K562 (cell line): ENCODE data around the gene NOSTRIN. TPM values are rescaled to one million over a fixed set of nuclear protein-coding genes. Genes with fewer than 3 reads are reported as not detected.

Source experiments
- ARHGAP35 ChIP-seq: fragments of 450-650 bp; IDR thresholded peaks from 2 replicates; pipeline ENCODE4 v1.6.1; 2018; ENCODE audit not compliant: partially characterized antibody
- GATA2 ChIP-seq: sonication (generic); formaldehyde crosslinking; IDR thresholded peaks from 2 replicates; pipeline ENCODE4 v1.4.0; 2020; ENCODE audit warnings: mild to moderate bottlenecking, missing genetic modification reagents
- HNRNPL ChIP-seq: fragments of 200-400 bp; formaldehyde crosslinking; IDR thresholded peaks from 2 replicates; pipeline ENCODE4 v1.6.1; 2017; ENCODE audit warnings: low read depth, mild to moderate bottlenecking, low read length
- MTA1 ChIP-seq: fragments of 450-650 bp; IDR thresholded peaks from 2 replicates; pipeline ENCODE4 v1.6.1; 2017; ENCODE audit warnings: borderline replicate concordance
- POLR2G ChIP-seq: fragments of 200-400 bp; formaldehyde crosslinking; IDR thresholded peaks from 2 replicates; pipeline ENCODE4 v1.6.1; 2017; ENCODE audit warnings: low read depth, mild to moderate bottlenecking, antibody characterized with exemption, low read length, moderate library complexity
- SMAD4 ChIP-seq: fragments of 250-450 bp; sonication (Bioruptor Pico); conservative IDR thresholded peaks from 2 replicates; pipeline ENCODE4 v1.8.0; 2021; ENCODE audit warnings: inconsistent platforms, mild to moderate bottlenecking, moderate library complexity
- TCFL5 ChIP-seq: fragments of 250-450 bp; sonication (Bioruptor Pico); conservative IDR thresholded peaks from 2 replicates; pipeline ENCODE4 v1.6.1; 2021; ENCODE audit warnings: mild to moderate bottlenecking, moderate library complexity, matching md5 sums
- ZNF175 ChIP-seq: fragments of 200-800 bp; sonication (Bioruptor generic); IDR thresholded peaks from 2 replicates; pipeline ENCODE4 v1.6.1; 2016; ENCODE audit warnings: low read depth, mild to moderate bottlenecking, missing genetic modification characterization, missing compliant biosample characterization
- ZNF41 ChIP-seq: fragments of 250-450 bp; sonication (Bioruptor Pico); conservative IDR thresholded peaks from 2 replicates; pipeline ENCODE4 v1.4.0; 2020; ENCODE audit warnings: mild to moderate bottlenecking
- polyA plus RNA-seq, 8 experiments: library from polyadenylated mRNA; depleted of rRNA in 4 of 8; stranded (reverse) in 5 of 8; unstranded in 3 of 8; fragments of >200 nt; fragmentation: Nextera tagmentation in 2 of 8; fragmentation: Illumina TruSeq in 1 of 8; extraction: Ambion mirVana in 2 of 8; extraction: Trizol in 1 of 8; gene quantifications; 2 replicates each; pipeline versions ENCODE4 v1.2.1 to v1.2.3, GENCODE V29; 2011 to 2014; ENCODE audit warnings: inconsistent platforms in 1 of 8, missing spikeins in 1 of 8
- total RNA-seq, 7 experiments: library from RNA; depleted of rRNA in 6 of 7; stranded (reverse); fragments of >200 nt in 6 of 7; fragmentation: Illumina TruSeq in 2 of 7; extraction: Trizol in 2 of 7; gene quantifications; 2 replicates each; pipeline versions ENCODE4 v1.2.1 to v1.2.3, GENCODE V29; 2011 to 2021; ENCODE audit warnings: low replicate concordance in 1 of 7
- TF ChIP-seq, protein P1 (sequence below): sonication (generic); formaldehyde crosslinking; IDR thresholded peaks from 2 replicates; pipeline ENCODE4 v1.8.1; 2023; ENCODE audit warnings: mild to moderate bottlenecking, missing genetic modification reagents
- TF ChIP-seq, protein P2 (sequence below): fragments of 250-450 bp; sonication (Bioruptor Pico); IDR thresholded peaks from 2 replicates; pipeline ENCODE4 v1.8.0; 2021; ENCODE audit warnings: mild to moderate bottlenecking, moderate library complexity
- TF ChIP-seq, protein P3 (sequence below): fragments of 250-450 bp; sonication (Bioruptor Pico); IDR thresholded peaks from 2 replicates; pipeline ENCODE4 v1.8.0; 2022; ENCODE audit warnings: inconsistent platforms, mild to moderate bottlenecking, moderate library complexity, borderline replicate concordance
- TF ChIP-seq, protein P4 (sequence below): sonication (generic); formaldehyde crosslinking; IDR thresholded peaks from 2 replicates; pipeline ENCODE4 v1.8.0; 2023; ENCODE audit warnings: mild to moderate bottlenecking, missing genetic modification reagents
- TF ChIP-seq, protein P5 (sequence below): fragments of 450-650 bp; IDR thresholded peaks from 2 replicates; pipeline ENCODE4 v1.6.1; 2017; ENCODE audit warnings: antibody characterized with exemption, mild to moderate bottlenecking

The NOSTRIN gene
- total and polyA plus RNA-seq, 9 of the 15 experiments (the other 6 are each of a cell fraction or from before 2014, with no cell fraction given) = 26.7 to 82.9 (median 56.3) TPM

DNA sequence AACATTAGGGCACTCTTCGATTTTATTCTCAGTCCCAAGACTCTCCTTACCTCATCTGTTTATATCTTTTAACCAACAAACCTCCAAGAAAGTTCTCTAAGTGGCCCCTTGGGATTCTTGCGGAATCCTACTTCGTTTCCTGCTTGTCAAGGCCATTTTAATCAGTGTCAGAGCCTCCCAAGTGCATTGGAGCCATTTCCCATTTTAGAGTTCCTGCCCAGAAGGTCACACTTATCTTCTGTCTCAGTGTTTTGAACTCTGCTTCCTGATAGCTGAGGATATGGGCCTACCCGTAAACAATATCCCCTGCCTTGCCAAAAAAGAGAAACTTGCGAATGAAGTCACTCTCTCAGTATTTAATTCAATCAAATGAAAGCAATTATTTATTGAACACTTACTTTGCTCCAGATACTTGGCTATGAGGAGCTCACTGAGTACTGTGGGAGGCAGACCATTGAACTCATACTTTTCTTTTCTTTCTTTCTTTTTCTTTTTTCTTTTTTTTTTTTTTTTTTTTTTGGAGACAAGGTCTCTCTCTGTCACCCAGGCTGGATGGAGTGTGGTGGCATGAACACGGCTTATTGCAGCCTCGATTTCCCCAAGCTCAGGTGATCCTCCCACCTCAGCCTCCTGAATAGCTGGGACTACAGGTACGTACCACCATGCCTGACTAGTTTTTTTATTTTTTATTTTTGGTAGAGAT, 5.7 kb upstream of the NOSTRIN start (continued):
- TF ChIP-seq, protein P1, sequence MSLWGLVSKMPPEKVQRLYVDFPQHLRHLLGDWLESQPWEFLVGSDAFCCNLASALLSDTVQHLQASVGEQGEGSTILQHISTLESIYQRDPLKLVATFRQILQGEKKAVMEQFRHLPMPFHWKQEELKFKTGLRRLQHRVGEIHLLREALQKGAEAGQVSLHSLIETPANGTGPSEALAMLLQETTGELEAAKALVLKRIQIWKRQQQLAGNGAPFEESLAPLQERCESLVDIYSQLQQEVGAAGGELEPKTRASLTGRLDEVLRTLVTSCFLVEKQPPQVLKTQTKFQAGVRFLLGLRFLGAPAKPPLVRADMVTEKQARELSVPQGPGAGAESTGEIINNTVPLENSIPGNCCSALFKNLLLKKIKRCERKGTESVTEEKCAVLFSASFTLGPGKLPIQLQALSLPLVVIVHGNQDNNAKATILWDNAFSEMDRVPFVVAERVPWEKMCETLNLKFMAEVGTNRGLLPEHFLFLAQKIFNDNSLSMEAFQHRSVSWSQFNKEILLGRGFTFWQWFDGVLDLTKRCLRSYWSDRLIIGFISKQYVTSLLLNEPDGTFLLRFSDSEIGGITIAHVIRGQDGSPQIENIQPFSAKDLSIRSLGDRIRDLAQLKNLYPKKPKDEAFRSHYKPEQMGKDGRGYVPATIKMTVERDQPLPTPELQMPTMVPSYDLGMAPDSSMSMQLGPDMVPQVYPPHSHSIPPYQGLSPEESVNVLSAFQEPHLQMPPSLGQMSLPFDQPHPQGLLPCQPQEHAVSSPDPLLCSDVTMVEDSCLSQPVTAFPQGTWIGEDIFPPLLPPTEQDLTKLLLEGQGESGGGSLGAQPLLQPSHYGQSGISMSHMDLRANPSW (CRISPR knock-in tag) = no peak
- TF ChIP-seq GATA2 = peak; percentile 63
- TF ChIP-seq, protein P2, sequence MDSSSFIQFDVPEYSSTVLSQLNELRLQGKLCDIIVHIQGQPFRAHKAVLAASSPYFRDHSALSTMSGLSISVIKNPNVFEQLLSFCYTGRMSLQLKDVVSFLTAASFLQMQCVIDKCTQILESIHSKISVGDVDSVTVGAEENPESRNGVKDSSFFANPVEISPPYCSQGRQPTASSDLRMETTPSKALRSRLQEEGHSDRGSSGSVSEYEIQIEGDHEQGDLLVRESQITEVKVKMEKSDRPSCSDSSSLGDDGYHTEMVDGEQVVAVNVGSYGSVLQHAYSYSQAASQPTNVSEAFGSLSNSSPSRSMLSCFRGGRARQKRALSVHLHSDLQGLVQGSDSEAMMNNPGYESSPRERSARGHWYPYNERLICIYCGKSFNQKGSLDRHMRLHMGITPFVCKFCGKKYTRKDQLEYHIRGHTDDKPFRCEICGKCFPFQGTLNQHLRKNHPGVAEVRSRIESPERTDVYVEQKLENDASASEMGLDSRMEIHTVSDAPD (CRISPR knock-in tag) = no peak
- no peak for TF ChIP-seq TCFL5 (CRISPR knock-in tag)
- TF ChIP-seq, protein P3, sequence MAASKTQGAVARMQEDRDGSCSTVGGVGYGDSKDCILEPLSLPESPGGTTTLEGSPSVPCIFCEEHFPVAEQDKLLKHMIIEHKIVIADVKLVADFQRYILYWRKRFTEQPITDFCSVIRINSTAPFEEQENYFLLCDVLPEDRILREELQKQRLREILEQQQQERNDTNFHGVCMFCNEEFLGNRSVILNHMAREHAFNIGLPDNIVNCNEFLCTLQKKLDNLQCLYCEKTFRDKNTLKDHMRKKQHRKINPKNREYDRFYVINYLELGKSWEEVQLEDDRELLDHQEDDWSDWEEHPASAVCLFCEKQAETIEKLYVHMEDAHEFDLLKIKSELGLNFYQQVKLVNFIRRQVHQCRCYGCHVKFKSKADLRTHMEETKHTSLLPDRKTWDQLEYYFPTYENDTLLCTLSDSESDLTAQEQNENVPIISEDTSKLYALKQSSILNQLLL (CRISPR knock-in tag) = no peak
- TF ChIP-seq ZNF41 (CRISPR knock-in tag) = no peak
- TF ChIP-seq HNRNPL = no peak
- no peak for TF ChIP-seq POLR2G
- TF ChIP-seq ARHGAP35 = no peak
- TF ChIP-seq, protein P4, sequence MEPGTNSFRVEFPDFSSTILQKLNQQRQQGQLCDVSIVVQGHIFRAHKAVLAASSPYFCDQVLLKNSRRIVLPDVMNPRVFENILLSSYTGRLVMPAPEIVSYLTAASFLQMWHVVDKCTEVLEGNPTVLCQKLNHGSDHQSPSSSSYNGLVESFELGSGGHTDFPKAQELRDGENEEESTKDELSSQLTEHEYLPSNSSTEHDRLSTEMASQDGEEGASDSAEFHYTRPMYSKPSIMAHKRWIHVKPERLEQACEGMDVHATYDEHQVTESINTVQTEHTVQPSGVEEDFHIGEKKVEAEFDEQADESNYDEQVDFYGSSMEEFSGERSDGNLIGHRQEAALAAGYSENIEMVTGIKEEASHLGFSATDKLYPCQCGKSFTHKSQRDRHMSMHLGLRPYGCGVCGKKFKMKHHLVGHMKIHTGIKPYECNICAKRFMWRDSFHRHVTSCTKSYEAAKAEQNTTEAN (CRISPR knock-in tag) = no peak
- TF ChIP-seq, protein P5, sequence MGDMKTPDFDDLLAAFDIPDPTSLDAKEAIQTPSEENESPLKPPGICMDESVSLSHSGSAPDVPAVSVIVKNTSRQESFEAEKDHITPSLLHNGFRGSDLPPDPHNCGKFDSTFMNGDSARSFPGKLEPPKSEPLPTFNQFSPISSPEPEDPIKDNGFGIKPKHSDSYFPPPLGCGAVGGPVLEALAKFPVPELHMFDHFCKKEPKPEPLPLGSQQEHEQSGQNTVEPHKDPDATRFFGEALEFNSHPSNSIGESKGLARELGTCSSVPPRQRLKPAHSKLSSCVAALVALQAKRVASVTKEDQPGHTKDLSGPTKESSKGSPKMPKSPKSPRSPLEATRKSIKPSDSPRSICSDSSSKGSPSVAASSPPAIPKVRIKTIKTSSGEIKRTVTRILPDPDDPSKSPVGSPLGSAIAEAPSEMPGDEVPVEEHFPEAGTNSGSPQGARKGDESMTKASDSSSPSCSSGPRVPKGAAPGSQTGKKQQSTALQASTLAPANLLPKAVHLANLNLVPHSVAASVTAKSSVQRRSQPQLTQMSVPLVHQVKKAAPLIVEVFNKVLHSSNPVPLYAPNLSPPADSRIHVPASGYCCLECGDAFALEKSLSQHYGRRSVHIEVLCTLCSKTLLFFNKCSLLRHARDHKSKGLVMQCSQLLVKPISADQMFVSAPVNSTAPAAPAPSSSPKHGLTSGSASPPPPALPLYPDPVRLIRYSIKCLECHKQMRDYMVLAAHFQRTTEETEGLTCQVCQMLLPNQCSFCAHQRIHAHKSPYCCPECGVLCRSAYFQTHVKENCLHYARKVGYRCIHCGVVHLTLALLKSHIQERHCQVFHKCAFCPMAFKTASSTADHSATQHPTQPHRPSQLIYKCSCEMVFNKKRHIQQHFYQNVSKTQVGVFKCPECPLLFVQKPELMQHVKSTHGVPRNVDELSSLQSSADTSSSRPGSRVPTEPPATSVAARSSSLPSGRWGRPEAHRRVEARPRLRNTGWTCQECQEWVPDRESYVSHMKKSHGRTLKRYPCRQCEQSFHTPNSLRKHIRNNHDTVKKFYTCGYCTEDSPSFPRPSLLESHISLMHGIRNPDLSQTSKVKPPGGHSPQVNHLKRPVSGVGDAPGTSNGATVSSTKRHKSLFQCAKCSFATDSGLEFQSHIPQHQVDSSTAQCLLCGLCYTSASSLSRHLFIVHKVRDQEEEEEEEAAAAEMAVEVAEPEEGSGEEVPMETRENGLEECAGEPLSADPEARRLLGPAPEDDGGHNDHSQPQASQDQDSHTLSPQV = no peak
- TF ChIP-seq SMAD4 = no peak
- 0 out of 2 replicates have a peak, but pooled peaks have one; percentile 25 for TF ChIP-seq ZNF175
- 0 out of 2 replicates have a peak, but pooled peaks have one; percentile 15 for TF ChIP-seq MTA1
